Measurements from ENCODE around the gene ZRANB3.

Gene ZRANB3

DNA sequence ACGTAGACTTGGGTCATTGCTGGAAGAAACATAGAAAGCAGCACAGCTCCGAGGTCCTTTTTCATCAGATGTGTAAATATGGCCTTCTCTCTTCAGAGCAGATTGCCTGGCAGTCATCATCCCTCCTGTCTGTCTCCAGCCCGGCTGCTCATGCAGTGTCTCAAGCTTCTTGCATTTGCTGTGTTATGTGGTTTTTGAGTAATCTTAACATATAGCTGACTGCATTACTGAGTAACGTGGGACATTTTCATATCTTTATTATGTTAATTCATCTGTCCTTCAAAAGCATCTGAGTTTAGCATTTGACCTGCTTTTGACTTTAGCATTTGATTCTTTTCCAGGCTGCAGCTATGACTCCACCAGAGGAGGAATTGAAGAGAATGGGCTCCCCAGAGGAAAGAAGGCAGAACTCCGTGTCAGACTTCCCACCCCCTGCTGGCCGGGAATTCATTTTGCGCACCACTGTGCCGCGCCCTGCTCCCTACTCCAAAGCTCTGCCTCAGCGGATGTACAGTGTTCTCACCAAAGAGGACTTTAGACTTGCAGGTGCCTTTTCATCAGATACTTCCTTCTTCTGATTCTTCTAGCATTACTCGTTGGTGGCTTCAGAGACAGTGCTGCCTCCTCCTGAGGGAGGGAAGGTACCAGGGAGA lies 362.7 kb downstream of the ZRANB3 start:
- TF ChIP-seq ZFX (IDR thresholded peaks at IDR 0.05): no peak
- TF ChIP-seq, protein P1, sequence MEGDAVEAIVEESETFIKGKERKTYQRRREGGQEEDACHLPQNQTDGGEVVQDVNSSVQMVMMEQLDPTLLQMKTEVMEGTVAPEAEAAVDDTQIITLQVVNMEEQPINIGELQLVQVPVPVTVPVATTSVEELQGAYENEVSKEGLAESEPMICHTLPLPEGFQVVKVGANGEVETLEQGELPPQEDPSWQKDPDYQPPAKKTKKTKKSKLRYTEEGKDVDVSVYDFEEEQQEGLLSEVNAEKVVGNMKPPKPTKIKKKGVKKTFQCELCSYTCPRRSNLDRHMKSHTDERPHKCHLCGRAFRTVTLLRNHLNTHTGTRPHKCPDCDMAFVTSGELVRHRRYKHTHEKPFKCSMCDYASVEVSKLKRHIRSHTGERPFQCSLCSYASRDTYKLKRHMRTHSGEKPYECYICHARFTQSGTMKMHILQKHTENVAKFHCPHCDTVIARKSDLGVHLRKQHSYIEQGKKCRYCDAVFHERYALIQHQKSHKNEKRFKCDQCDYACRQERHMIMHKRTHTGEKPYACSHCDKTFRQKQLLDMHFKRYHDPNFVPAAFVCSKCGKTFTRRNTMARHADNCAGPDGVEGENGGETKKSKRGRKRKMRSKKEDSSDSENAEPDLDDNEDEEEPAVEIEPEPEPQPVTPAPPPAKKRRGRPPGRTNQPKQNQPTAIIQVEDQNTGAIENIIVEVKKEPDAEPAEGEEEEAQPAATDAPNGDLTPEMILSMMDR (conservative IDR thresholded peaks at IDR 0.05): no peak
- H3K27ac ChIP-seq: no peak overlapping the region

DNA sequence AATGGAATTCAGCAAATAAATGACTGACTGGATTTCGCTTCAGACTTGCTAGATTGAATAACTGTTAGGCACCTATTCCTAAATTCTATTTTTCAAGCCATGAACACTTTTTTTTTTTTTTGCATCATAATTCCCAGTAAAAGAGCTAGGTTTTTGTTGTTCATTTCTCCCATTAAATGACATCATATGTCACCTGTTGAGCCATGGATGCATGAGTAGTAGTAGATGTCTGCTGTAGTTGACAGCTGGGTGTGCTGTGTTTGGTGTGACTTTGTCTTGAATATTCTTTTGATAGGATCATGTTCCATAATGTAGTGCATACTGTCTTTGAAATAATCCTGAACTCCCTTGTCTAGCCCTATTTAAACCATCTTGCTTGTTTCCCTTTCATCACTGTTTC lies 363.7 kb downstream of the ZRANB3 start:
- TF ChIP-seq, protein P1 (conservative IDR thresholded peaks at IDR 0.05): no peak
- no peak for TF ChIP-seq ZFX (IDR thresholded peaks at IDR 0.05)
- H3K27ac ChIP-seq: no peak overlapping the region

DNA sequence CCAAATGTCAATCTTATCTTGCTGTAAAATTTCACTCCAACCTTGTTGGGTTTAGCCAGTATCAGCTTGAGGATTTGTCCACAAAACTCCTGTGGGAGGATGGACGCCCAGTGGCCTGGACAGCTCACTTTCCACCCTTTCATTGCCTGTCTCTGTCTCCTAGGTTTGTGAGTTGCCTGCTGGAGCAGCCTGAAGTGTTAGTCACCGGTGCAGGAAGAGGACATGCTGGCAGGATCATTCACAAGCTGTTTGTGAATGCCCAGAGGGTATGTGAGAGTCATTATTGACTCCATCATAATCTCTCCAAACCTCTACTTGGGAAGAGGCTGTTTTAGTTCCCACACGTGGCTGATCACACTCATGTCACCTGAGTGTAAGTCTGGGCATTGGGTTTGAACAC lies 366.6 kb downstream of the ZRANB3 start:
- no peak for TF ChIP-seq ZFX (IDR thresholded peaks at IDR 0.05)
- TF ChIP-seq, protein P1 (conservative IDR thresholded peaks at IDR 0.05): no peak
- peak overlapping the region; percentile 96 for H3K27ac ChIP-seq

DNA sequence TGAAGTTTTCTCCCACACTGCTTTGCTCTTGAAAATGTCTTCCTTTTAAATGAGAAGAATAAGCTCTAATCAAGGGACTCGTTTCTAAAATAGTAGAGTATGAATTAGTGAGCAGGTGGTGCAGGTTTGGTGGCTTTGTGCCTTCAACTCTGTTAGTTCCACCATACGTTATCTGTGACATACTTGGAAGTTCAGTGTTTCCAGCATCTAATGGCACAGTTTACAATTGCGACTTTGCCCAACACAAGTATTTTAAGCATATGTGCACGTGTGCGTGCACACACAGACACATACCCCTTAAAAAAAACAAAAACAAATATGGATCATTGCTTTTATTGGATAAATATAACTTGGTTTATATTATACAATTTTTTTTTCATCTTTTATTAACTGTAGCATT lies 367.1 kb downstream of the ZRANB3 start:
- H3K27ac ChIP-seq: peak overlapping the region; percentile 96
- TF ChIP-seq ZFX (IDR thresholded peaks at IDR 0.05): no peak
- TF ChIP-seq, protein P1 (conservative IDR thresholded peaks at IDR 0.05): no peak

DNA sequence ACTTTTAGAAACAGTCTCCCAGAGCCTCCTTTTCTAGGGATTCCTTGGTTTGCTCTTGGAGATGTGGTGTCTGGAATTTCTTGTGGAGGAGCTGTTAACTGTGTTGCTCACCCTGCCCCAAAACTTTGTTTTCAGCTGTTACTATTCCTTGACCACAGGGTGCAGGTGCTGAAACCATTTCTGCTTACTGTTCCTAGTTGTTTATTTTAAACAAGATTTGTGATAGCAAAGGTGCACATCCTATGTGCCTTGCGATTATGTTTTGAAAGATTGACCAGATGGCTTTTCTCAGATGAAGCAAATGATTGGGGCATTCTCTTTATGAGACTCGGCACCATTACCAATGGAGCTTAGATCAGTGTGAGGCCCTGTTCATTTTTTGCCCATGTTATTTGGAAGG lies 367.7 kb downstream of the ZRANB3 start:
- no peak for TF ChIP-seq ZFX (IDR thresholded peaks at IDR 0.05)
- TF ChIP-seq, protein P1 (conservative IDR thresholded peaks at IDR 0.05): no peak
- H3K27ac ChIP-seq: peak overlapping the region; percentile 96; the same call in 1 of the 2 replicates

DNA sequence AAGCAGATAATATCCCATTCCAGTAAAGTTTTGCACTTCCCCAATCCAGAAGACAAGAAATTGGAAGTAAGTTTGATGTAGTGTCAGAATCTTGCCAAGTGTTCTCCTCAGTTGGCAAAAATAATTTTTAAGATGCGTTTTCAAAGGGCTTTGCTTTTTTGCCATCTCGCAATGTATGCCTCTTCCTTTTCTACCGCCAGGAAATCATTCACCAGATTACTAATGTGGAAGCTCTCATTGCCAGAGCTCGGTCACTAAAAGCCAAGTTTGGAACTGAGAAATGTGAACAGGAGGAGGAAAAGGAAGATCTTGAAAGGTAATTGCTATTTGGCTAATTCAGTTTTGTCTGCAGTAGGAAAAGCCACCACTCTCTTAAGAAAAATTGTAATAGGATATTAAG lies 368.2 kb downstream of the ZRANB3 start:
- no peak for TF ChIP-seq ZFX (IDR thresholded peaks at IDR 0.05)
- TF ChIP-seq, protein P1 (conservative IDR thresholded peaks at IDR 0.05): no peak
- peak overlapping the region; percentile 96; the same call in 1 of the 2 replicates for H3K27ac ChIP-seq

DNA sequence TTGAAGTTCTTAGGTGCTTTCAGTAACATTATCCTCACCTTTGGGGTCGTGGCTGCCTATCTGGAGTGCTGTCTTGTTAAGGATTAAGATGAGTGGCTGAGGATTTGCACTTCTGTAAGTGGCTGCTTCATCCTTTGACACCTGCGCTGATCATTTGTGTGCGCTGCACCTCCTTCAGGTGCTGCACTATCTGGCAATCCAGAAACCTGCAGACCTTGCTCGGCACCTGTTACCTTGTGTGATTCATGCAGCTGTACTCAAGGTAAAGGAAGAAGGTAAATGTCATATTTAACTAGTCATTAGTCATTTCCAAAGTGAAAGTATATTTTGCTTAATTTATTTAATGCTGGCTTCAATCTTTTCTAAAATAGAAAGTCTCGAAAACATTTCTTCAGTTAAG lies 368.6 kb downstream of the ZRANB3 start:
- peak overlapping the region; percentile 96 for H3K27ac ChIP-seq
- TF ChIP-seq ZFX (IDR thresholded peaks at IDR 0.05): no peak
- TF ChIP-seq, protein P1 (conservative IDR thresholded peaks at IDR 0.05): 0 out of 2 replicates have a peak, but pooled peaks have one; percentile 5
